GM23338 (cell line): ENCODE results near the gene FSIP1. TPM values are rescaled to one million over a fixed set of nuclear protein-coding genes. Genes with fewer than 3 reads are reported as not detected.

Experiments used
- ATAC-seq: fragments of 200-7000 bp; cut with Tn5 transposase; 3 replicates; pipeline ENCODE4 v1.9.1; 2020
- DNase-seq: peaks from one replicate; pipeline ENCODE4 v3.0.0-alpha.2; 2015; ENCODE audit warnings: low spot score
- H2AFZ ChIP-seq: fragments of 200-600 bp; sonication (generic); 2 replicates; pipeline ENCODE4 v1.8.0; 2016; ENCODE audit warnings: antibody characterized with exemption, mild to moderate bottlenecking, moderate library complexity
- H3F3A ChIP-seq: fragments of 200-600 bp; sonication (generic); replicated peaks from 2 replicates; pipeline ENCODE4 v1.8.0; 2017; ENCODE audit warnings: antibody characterized with exemption, mixed run types, low read depth
- H3K27ac ChIP-seq: fragments of 200-600 bp; sonication (generic); 2 replicates; pipeline ENCODE4 v1.6.1; 2016; ENCODE audit warnings: low read depth
- H3K27me3 ChIP-seq: fragments of 200-600 bp; sonication (generic); 2 replicates; pipeline ENCODE4 v1.8.0; 2016; ENCODE audit warnings: mild to moderate bottlenecking, mixed run types, moderate library complexity; ENCODE audit not compliant: insufficient read depth
- H3K36me3 ChIP-seq: fragments of 200-600 bp; sonication (generic); 2 replicates; pipeline ENCODE4 v1.8.0; 2016; ENCODE audit warnings: mild to moderate bottlenecking; ENCODE audit not compliant: insufficient read depth
- H3K4me1 ChIP-seq: fragments of 200-600 bp; sonication (generic); 2 replicates; pipeline ENCODE4 v1.8.0; 2016; ENCODE audit warnings: mild to moderate bottlenecking, moderate library complexity; ENCODE audit not compliant: insufficient read depth
- H3K4me2 ChIP-seq: fragments of 200-600 bp; sonication (generic); 2 replicates; pipeline ENCODE4 v1.7.1; 2017; ENCODE audit warnings: mixed run types
- H3K4me3 ChIP-seq: fragments of 200-600 bp; sonication (generic); 2 replicates; pipeline ENCODE4 v1.6.1; 2016; ENCODE audit warnings: mixed run types
- H3K79me2 ChIP-seq: fragments of 200-600 bp; sonication (generic); replicated peaks from 2 replicates; pipeline ENCODE4 v1.8.0; 2017; ENCODE audit warnings: mild to moderate bottlenecking; ENCODE audit not compliant: insufficient read depth
- H3K9me2 ChIP-seq: fragments of 200-600 bp; sonication (generic); 2 replicates; pipeline ENCODE4 v1.8.0; 2017; ENCODE audit not compliant: insufficient read depth
- H4K20me1 ChIP-seq: fragments of 200-600 bp; sonication (generic); replicated peaks from 2 replicates; pipeline ENCODE4 v1.8.0; 2017; ENCODE audit warnings: mild to moderate bottlenecking; ENCODE audit not compliant: insufficient read depth
- H3K27ac Mint-ChIP-seq: 2 replicates; pipeline ENCODE4 v1.8.0; 2020; ENCODE audit warnings: inconsistent platforms, mild to moderate bottlenecking, moderate library complexity, mixed read lengths
- H3K27me3 Mint-ChIP-seq: 3 replicates; pipeline ENCODE4 v1.8.0; 2022; ENCODE audit warnings: low read depth, mild to moderate bottlenecking, moderate library complexity, mixed read lengths, inconsistent platforms; ENCODE audit not compliant: insufficient read depth, poor library complexity
- H3K36me3 Mint-ChIP-seq: 3 replicates; pipeline ENCODE4 v1.8.0; 2021; ENCODE audit warnings: low read depth, mild to moderate bottlenecking, inconsistent platforms, moderate library complexity, mixed read lengths
- H3K4me1 Mint-ChIP-seq: 3 replicates; pipeline ENCODE4 v1.8.0; 2020; ENCODE audit warnings: mild to moderate bottlenecking, inconsistent platforms, mixed read lengths
- H3K4me3 Mint-ChIP-seq: 3 replicates; pipeline ENCODE4 v1.8.0; 2021; ENCODE audit warnings: moderate library complexity, mild to moderate bottlenecking, inconsistent platforms, mixed read lengths
- H3K9me3 Mint-ChIP-seq: 3 replicates; pipeline ENCODE4 v1.8.0; 2020; ENCODE audit warnings: moderate library complexity, mild to moderate bottlenecking, inconsistent platforms, mixed read lengths
- CTCF ChIP-seq, 2 experiments: fragments of 200-600 bp in 1 of 2; sonication (generic) in 1 of 2; conservative IDR thresholded peaks; 2 replicates each; pipeline versions ENCODE4 v1.5.1 to v1.6.1; 2016 to 2017; ENCODE audit warnings: antibody characterized with exemption in 2 of 2, low read depth in 2 of 2, mild to moderate bottlenecking in 2 of 2, moderate library complexity in 1 of 2
- ETS1 ChIP-seq: IDR thresholded peaks from 2 replicates; pipeline ENCODE4 v1.6.1; 2016; ENCODE audit warnings: antibody characterized with exemption
- NANOG ChIP-seq: IDR thresholded peaks from 2 replicates; pipeline ENCODE4 v1.6.1; 2016; ENCODE audit warnings: antibody characterized with exemption, borderline replicate concordance
- POLR2AphosphoS5 ChIP-seq: IDR thresholded peaks from 2 replicates; pipeline ENCODE4 v1.6.1; 2016; ENCODE audit warnings: antibody characterized with exemption, low read depth
- ZNF331 ChIP-seq: fragments of 250-450 bp; sonication (Bioruptor Pico); IDR thresholded peaks from 2 replicates; pipeline ENCODE4 v1.5.0; 2020; ENCODE audit warnings: low read depth, mild to moderate bottlenecking, moderate library complexity
- polyA plus RNA-seq: library from polyadenylated mRNA; unstranded; fragments of >200 nt; fragmentation: Nextera tagmentation; extraction: Ambion mirVana; gene quantifications from 2 replicates; pipeline ENCODE4 v1.2.1, GENCODE V29; 2016
- total RNA-seq: library from RNA; depleted of rRNA; stranded (reverse); fragments of >200 nt; shearing (Covaris generic); gene quantifications from 2 replicates; pipeline ENCODE4 v1.2.3, GENCODE V29; 2014
- TF ChIP-seq, protein P1 (sequence below): fragments of 250-450 bp; sonication (Bioruptor Pico); IDR thresholded peaks from 2 replicates; pipeline ENCODE4 v1.5.0; 2020; ENCODE audit warnings: mild to moderate bottlenecking, moderate library complexity

Gene FSIP1
- total and polyA plus RNA-seq, 2 experiments from 2014 or later, result 0.92 to 2.1 TPM

DNA sequence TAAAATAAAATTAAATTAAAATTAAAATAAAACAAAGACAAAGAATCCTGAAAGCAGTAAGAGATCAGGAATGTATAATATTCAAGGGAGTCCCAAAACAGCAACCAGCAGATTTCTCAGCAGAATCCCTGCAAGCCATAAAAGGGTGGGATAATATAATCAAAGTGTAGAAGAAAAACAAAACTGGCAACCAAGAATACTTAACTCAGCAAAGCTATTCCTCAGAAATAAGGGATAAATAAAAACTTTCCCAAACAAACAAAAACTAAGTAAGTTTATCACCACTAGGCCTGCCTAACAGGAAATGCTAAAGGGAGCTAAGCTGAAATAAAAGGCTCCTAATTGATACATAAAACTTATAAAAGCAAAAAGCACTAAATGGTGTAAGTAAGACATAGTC lies 172.0 kb downstream of the FSIP1 start:
- Histone ChIP-seq H2AFZ (no peak overlapping the region), H3K27ac (no peak overlapping the region), H3K79me2 (no peaks in the 10 kb centered on the region), H3K4me2 (no peak overlapping the region), H3K36me3 (no peaks in the 10 kb centered on the region; the same call in 1 of the 2 replicates), H3K9me2 (0 out of 2 replicates have a peak, but pooled peaks cover 2% of the 10 kb centered on the region), H3K27me3 (no peaks in the 10 kb centered on the region), H3K4me3 (no peak overlapping the region), H3F3A (no peaks in the 10 kb centered on the region), H4K20me1 (no peaks in the 10 kb centered on the region), H3K4me1 (no peaks in the 10 kb centered on the region)
- H3K4me3 Mint-ChIP-seq, result no peak overlapping the region
- ATAC-seq (no peak), DNase-seq (no peak)
- no peak overlapping the region for H3K27ac Mint-ChIP-seq
- H3K36me3 Mint-ChIP-seq, result no peaks in the 10 kb centered on the region
- TF ChIP-seq ZNF331 (no peak), ETS1 (no peak)
- H3K27me3 Mint-ChIP-seq, result peaks cover 1% of the 10 kb centered on the region
- peaks cover 8% of the 10 kb centered on the region; the same call in 2 of the 3 replicates for H3K9me3 Mint-ChIP-seq
- H3K4me1 Mint-ChIP-seq, result no peaks in the 10 kb centered on the region

GRCh38 chr15:39609166-39609916 lies 173.3 kb downstream of the FSIP1 start:
- ATAC-seq, result no peak
- no peak for DNase-seq
- no peak overlapping the region for H3K4me3 Mint-ChIP-seq
- no peaks in the 10 kb centered on the region for H3K27me3 Mint-ChIP-seq
- Histone ChIP-seq H3K4me1 (no peaks in the 10 kb centered on the region), H3K27ac (no peak overlapping the region), H3K79me2 (no peaks in the 10 kb centered on the region), H3F3A (no peaks in the 10 kb centered on the region), H4K20me1 (no peaks in the 10 kb centered on the region), H3K4me2 (no peak overlapping the region), H3K27me3 (no peaks in the 10 kb centered on the region), H3K4me3 (no peak overlapping the region), H2AFZ (no peak overlapping the region), H3K36me3 (no peaks in the 10 kb centered on the region; the same call in 1 of the 2 replicates), H3K9me2 (no peaks in the 10 kb centered on the region)
- TF ChIP-seq POLR2AphosphoS5 (no peak), CTCF (conservative IDR thresholded peaks at IDR 0.05; ENCODE audit: low read depth in 2 of 2) (no peak), NANOG (no peak)
- TF ChIP-seq, protein P1, sequence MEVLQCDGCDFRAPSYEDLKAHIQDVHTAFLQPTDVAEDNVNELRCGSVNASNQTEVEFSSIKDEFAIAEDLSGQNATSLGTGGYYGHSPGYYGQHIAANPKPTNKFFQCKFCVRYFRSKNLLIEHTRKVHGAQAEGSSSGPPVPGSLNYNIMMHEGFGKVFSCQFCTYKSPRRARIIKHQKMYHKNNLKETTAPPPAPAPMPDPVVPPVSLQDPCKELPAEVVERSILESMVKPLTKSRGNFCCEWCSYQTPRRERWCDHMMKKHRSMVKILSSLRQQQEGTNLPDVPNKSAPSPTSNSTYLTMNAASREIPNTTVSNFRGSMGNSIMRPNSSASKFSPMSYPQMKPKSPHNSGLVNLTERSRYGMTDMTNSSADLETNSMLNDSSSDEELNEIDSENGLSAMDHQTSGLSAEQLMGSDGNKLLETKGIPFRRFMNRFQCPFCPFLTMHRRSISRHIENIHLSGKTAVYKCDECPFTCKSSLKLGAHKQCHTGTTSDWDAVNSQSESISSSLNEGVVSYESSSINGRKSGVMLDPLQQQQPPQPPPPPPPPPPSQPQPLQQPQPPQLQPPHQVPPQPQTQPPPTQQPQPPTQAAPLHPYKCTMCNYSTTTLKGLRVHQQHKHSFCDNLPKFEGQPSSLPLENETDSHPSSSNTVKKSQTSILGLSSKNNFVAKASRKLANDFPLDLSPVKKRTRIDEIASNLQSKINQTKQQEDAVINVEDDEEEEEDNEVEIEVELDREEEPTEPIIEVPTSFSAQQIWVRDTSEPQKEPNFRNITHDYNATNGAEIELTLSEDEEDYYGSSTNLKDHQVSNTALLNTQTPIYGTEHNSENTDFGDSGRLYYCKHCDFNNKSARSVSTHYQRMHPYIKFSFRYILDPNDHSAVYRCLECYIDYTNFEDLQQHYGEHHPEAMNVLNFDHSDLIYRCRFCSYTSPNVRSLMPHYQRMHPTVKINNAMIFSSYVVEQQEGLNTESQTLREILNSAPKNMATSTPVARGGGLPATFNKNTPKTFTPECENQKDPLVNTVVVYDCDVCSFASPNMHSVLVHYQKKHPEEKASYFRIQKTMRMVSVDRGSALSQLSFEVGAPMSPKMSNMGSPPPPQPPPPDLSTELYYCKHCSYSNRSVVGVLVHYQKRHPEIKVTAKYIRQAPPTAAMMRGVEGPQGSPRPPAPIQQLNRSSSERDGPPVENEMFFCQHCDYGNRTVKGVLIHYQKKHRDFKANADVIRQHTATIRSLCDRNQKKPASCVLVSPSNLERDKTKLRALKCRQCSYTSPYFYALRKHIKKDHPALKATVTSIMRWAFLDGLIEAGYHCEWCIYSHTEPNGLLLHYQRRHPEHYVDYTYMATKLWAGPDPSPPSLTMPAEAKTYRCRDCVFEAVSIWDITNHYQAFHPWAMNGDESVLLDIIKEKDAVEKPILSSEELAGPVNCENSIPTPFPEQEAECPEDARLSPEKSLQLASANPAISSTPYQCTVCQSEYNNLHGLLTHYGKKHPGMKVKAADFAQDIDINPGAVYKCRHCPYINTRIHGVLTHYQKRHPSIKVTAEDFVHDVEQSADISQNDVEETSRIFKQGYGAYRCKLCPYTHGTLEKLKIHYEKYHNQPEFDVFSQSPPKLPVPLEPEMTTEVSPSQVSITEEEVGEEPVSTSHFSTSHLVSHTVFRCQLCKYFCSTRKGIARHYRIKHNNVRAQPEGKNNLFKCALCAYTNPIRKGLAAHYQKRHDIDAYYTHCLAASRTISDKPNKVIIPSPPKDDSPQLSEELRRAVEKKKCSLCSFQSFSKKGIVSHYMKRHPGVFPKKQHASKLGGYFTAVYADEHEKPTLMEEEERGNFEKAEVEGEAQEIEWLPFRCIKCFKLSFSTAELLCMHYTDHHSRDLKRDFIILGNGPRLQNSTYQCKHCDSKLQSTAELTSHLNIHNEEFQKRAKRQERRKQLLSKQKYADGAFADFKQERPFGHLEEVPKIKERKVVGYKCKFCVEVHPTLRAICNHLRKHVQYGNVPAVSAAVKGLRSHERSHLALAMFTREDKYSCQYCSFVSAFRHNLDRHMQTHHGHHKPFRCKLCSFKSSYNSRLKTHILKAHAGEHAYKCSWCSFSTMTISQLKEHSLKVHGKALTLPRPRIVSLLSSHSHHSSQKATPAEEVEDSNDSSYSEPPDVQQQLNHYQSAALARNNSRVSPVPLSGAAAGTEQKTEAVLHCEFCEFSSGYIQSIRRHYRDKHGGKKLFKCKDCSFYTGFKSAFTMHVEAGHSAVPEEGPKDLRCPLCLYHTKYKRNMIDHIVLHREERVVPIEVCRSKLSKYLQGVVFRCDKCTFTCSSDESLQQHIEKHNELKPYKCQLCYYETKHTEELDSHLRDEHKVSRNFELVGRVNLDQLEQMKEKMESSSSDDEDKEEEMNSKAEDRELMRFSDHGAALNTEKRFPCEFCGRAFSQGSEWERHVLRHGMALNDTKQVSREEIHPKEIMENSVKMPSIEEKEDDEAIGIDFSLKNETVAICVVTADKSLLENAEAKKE (CRISPR knock-in tag), result no peak
- no peaks in the 10 kb centered on the region for H3K4me1 Mint-ChIP-seq
- H3K9me3 Mint-ChIP-seq, result peaks cover 8% of the 10 kb centered on the region; the same call in 2 of the 3 replicates
- H3K27ac Mint-ChIP-seq, result no peak overlapping the region
- no peaks in the 10 kb centered on the region for H3K36me3 Mint-ChIP-seq
